GM10248 (cell line): Measurements from ENCODE around the gene STK38L.

Source experiments
- CTCF ChIA-PET: fragments of 300-600 bp; sonication (Branson Sonifier 250); formaldehyde crosslinking; extraction: SDS; loops from one replicate; lab custom pipeline; 2021; ENCODE audit warnings: antibody characterized with exemption; lab: Yijun Ruan, JAX
- POLR2A ChIA-PET: fragments of 350-650 bp; sonication (Branson Sonifier 250); formaldehyde crosslinking; extraction: SDS; loops from one replicate; lab custom pipeline; 2020; ENCODE audit warnings: antibody characterized with exemption; lab: Yijun Ruan, JAX
- DNase-seq: peaks from one replicate; pipeline ENCODE4 v3.0.0; 2012; ENCODE audit errors: extremely low spot score
- TF ChIP-seq, protein P1 (sequence below): IDR thresholded peaks from 2 replicates; pipeline ENCODE4 v1.5.1; 2012; ENCODE audit warnings: mild to moderate bottlenecking, low read depth; ENCODE audit errors: extremely low read depth, missing control alignments, control extremely low read depth

The STK38L gene

DNA sequence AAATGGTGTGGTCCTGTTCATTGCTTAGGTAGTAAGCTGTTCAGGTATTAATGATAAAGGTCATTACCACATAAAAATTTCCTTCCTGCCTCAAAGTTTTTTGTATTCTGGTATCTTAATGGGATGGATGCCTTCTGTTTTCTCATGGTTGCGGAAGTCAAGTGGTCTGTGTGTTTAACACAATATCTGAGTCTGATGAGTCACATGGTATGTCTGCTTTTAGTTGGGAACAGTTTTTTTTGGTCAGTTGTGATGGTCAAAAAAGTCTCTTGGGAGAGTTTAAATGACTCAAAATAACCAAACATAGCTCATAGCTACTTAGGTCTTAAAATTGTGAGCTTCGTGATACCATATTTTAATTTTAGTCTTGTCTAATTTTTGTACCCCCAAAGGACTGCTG, 40.7 kb downstream of the STK38L start:
- TF ChIP-seq, protein P1, sequence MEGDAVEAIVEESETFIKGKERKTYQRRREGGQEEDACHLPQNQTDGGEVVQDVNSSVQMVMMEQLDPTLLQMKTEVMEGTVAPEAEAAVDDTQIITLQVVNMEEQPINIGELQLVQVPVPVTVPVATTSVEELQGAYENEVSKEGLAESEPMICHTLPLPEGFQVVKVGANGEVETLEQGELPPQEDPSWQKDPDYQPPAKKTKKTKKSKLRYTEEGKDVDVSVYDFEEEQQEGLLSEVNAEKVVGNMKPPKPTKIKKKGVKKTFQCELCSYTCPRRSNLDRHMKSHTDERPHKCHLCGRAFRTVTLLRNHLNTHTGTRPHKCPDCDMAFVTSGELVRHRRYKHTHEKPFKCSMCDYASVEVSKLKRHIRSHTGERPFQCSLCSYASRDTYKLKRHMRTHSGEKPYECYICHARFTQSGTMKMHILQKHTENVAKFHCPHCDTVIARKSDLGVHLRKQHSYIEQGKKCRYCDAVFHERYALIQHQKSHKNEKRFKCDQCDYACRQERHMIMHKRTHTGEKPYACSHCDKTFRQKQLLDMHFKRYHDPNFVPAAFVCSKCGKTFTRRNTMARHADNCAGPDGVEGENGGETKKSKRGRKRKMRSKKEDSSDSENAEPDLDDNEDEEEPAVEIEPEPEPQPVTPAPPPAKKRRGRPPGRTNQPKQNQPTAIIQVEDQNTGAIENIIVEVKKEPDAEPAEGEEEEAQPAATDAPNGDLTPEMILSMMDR, result no peak
- ChIA-PET CTCF (interaction anchor here (1.1 to 4.2 kb wide), 9 partner anchors 11 to 269 kb away, joined by 3 to 17 read pairs (median 4); partner anchors contain the start of gene STK38L), POLR2A (no interaction called here)
- peak; percentile 29 for DNase-seq

DNA sequence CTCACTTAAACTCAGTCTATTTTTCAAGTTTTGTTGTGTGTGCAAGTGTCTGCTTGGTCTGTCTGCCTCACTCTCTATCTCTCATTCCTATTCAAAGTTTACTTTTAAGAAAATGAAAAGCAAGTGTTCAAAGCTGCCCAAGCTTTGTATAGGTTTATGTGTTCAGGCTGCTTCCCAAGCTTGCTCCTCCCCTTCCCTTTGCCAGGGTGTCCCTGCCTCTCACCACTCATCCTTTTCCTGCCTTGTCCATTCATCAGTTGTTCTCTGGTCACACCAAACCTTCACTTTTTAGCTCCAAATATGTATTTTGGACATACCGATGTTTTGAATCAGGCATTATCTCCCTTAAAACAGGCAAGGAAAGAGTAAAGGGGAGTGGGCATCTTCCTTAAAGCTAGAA, 41.3 kb downstream of the STK38L start:
- POLR2A ChIA-PET, result no interaction called here
- DNase-seq, result no peak
- TF ChIP-seq, protein P1, result no peak
- CTCF ChIA-PET, result interaction anchor here (0.7 to 4.2 kb wide), 11 partner anchors 8 to 449 kb away, joined by 3 to 17 read pairs (median 4); partner anchors contain the start of gene TM7SF3

DNA sequence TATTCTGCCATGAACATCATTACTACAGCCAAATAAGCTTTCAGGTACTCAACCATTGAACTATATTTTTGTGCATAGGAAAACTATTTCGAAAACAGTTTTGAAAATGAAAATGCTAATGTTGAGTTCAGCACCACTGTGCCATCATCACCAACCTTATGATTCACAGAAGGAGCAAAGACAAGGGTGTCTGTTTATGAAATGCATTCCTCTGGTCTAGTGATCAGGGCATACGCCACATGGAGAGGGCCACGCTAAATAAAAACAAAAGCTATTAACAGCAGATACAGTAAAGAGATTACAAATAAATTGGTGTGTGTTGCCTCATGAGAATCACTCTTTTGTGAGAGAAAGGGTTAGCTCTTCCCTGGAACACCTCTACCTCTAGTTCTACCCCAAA, 45.3 kb downstream of the STK38L start:
- no peak for DNase-seq

DNA sequence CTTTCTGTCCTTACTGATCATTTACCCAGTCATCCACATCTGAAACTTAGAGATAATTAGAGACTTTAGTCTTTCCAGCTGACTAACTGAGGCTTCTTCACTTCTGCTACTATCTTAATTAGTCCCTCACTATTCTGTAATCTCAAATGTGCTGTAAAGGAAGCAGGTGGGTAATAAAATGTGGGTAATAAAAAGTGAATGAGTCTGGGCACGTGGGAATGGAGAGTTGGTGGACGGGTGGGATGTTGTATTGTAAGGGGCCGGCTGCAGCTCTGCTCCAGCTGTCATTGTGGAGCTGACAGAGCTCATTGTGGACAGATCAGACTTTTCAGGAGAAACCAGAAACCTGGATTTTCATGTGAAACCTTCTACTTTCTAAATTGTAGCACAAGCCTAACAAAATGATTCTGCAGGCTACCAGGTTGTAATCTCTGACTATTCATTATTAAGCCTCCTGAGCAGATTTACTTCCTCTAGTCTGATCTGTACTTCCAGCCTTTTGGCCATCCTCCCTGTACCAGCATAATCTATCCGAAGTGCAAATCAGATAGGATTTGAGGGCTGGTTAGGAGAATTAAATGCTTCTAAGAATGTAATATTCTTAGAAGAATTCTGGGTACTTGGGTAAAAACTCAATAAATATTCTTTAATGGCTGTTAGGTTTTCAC, 46.5 kb downstream of the STK38L start:
- ChIA-PET POLR2A (interaction anchor here (0.7 kb wide), 1 partner anchor 268 kb away, joined by 3 read pairs; the partner anchor contains the start of gene MED21), CTCF (interaction anchor here (1.3 to 2.8 kb wide), 4 partner anchors 9 to 14 kb away, joined by 4 to 15 read pairs (median 11); no protein-coding TSS in a partner anchor)
- TF ChIP-seq, protein P1, result no peak
- DNase-seq, result no peak

More for the DNA sequence above, 45.3 kb downstream of the STK38L start:
- CTCF ChIA-PET, result interaction anchor here (2.2 to 2.8 kb wide), 3 partner anchors 8 to 16 kb away, joined by 10 to 15 read pairs (median 12); no protein-coding TSS in a partner anchor
- POLR2A ChIA-PET, result no interaction called here
- TF ChIP-seq, protein P1, result no peak

DNA sequence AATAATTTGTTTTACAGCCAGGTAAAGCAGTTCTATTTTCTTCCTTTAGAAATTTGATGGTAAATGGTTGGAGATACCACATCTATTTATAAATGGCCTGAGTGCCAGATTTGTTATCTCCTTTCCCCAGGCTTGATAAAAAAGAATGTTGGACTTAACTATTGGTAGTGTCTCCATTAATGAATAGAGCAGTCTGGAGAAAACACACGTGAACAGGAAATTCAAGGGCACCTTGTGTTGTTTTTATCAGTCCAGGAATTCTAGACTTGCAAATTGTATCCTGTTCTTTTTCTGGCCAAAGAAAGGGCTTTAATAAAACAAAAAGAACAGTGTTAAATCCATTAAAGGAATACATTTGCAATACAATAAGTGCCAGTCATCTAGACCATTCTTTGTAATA, 47.8 kb downstream of the STK38L start:
- ChIA-PET POLR2A (no interaction called here), CTCF (no interaction called here)
- no peak for DNase-seq
- TF ChIP-seq, protein P1, result no peak

DNA sequence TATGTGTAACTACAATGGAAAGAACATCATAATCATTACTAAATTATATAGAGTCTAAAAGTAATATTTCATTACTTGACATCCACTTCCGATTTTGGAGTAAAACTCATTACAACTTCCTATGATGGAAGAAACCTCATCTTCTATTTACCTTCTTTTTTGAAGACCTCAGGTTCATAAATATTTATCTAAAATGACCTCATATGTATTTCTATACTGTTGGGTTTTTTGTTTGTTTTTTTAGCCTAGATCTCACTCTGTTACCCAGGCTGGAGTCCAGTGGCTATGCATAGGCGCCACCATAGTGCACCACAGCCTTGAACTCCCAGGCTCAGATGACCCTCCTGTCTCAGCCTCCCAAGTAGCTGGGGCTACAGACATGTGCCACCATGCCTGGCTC, 48.6 kb downstream of the STK38L start:
- TF ChIP-seq, protein P1, result no peak
- no peak for DNase-seq
- ChIA-PET POLR2A (no interaction called here), CTCF (no interaction called here)
